GM21786 (cell line): ENCODE results near the gene IGF2R.
"Not testable (repeated sequence)": the region's sequence is repeated elsewhere in the genome, so short reads cannot be mapped to it uniquely, and the experiment has no call there.

Source experiments
- ATAC-seq: cut with Tn5 transposase; IDR thresholded peaks from one replicate; pipeline ENCODE4 v1.9.1; 2021; ENCODE audit not compliant: unreplicated experiment

Gene IGF2R

GRCh38 chr6:159951772-159952171, 17.1 kb upstream of the IGF2R start:
- no peak for ATAC-seq

GRCh38 chr6:159952289-159953005, 16.4 kb upstream of the IGF2R start:
- ATAC-seq, result no peak

GRCh38 chr6:159953091-159953601, 15.7 kb upstream of the IGF2R start:
- ATAC-seq, result no peak

GRCh38 chr6:159955945-159956361, 12.9 kb upstream of the IGF2R start:
- ATAC-seq, result no peak

GRCh38 chr6:159957071-159957673, 11.7 kb upstream of the IGF2R start:
- ATAC-seq, result no peak

- peak; percentile 88 for ATAC-seq
Observed at GRCh38 chr6:159959165-159959975, 9.5 kb upstream of the IGF2R start.

- no peak for ATAC-seq
Observed at GRCh38 chr6:159959976-159960384, 8.9 kb upstream of the IGF2R start.

- no peak for ATAC-seq
Observed at GRCh38 chr6:159960485-159960884, 8.4 kb upstream of the IGF2R start.

GRCh38 chr6:159961528-159961927, 7.4 kb upstream of the IGF2R start:
- no peak for ATAC-seq

GRCh38 chr6:159963111-159963510, 5.8 kb upstream of the IGF2R start:
- ATAC-seq, result no peak

GRCh38 chr6:159964046-159964445, 4.8 kb upstream of the IGF2R start:
- ATAC-seq, result no peak

- no peak for ATAC-seq
Observed at GRCh38 chr6:159966339-159966738, 2.5 kb upstream of the IGF2R start.

- ATAC-seq, result no peak
Observed at GRCh38 chr6:159966981-159967380, 1.9 kb upstream of the IGF2R start.

- ATAC-seq, result not testable (repeated sequence)
Observed at GRCh38 chr6:159967621-159968020, 1.3 kb upstream of the IGF2R start.

GRCh38 chr6:159969204-159969912, 476 bp downstream of the IGF2R start:
- peak; percentile 21 for ATAC-seq

- peak; percentile 38 for ATAC-seq
Observed at GRCh38 chr6:159969921-159970320, 1.0 kb downstream of the IGF2R start.

GRCh38 chr6:159970659-159971063, 1.8 kb downstream of the IGF2R start:
- ATAC-seq, result no peak

- no peak for ATAC-seq
Observed at GRCh38 chr6:159971341-159972178, 2.7 kb downstream of the IGF2R start.

GRCh38 chr6:159972506-159973268, 3.8 kb downstream of the IGF2R start:
- ATAC-seq, result no peak
